HEK293T (cell line): Measurements from ENCODE around the gene SCNN1A.

Experiments
- FOXK2 ChIP-seq: fragments of 450-650 bp; IDR thresholded peaks from 2 replicates; pipeline ENCODE4 v1.6.1; 2016; ENCODE audit warnings: mild to moderate bottlenecking
- FOXM1 ChIP-seq: fragments of 450-650 bp; IDR thresholded peaks from 2 replicates; pipeline ENCODE4 v1.6.1; 2017; ENCODE audit warnings: mild to moderate bottlenecking, borderline replicate concordance
- LEF1 ChIP-seq: fragments of 450-650 bp; IDR thresholded peaks from 2 replicates; pipeline ENCODE4 v1.6.1; 2017; ENCODE audit warnings: mild to moderate bottlenecking, borderline replicate concordance

DNA sequence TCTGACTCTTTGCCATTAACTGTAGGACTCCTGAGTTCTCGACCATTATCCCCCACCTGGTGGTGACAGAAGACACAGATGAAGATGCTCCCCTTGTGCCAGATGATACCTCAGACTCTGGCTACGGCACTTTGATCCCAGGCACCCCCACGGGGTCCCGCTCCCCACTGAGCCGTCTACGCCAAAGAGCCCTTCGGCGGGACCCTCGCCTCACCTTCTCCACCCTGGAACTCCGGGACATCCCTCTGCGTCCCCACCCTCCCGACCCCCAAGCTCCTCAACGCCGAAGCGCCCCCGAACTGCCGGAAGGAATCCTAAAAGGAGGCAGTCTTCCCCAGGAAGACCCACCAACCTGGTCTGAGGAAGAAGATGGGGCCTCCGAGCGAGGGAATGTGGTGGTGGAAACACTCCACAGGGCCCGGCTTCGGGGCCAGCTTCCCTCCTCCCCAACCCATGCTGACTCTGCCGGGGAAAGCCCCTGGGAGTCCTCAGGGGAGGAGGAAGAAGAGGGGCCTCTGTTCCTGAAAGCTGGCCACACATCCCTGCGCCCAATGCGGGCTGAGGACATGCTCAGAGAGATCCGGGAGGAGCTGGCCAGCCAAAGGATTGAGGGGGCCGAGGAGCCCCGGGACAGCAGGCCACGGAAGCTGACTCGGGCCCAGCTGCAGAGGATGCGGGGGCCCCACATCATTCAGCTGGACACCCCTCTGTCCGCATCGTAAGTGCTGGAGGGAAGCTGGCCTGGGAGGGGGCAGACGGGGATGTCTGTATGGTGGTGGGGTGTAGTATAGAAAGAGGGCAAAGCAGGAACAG is 47.9 kb downstream of the SCNN1A start:
- TF ChIP-seq LEF1 = no peak
- no peak for TF ChIP-seq FOXM1
- TF ChIP-seq FOXK2 = no peak
